ENCODE data around the gene RAB11FIP4.

GRCh38 chr17:31415004-31415454, 23.6 kb downstream of the RAB11FIP4 start:
- TF ChIP-seq POLR2AphosphoS5 (IDR thresholded peaks at IDR 0.05; ENCODE audit: low read depth) (no peak), CTCF (IDR thresholded peaks at IDR 0.05; ENCODE audit: insufficient read depth, low read length) (no peak), SPI1 (IDR thresholded peaks at IDR 0.05; ENCODE audit: borderline replicate concordance, low read depth) (peak; percentile 70; the same call in 1 of the 2 replicates), GABPA (IDR thresholded peaks at IDR 0.05; ENCODE audit: low read depth) (no peak), REST (IDR thresholded peaks at IDR 0.05; ENCODE audit: insufficient replicate concordance, low read depth) (no peak)
